K562 (cell line): ENCODE results near the gene TP73. TPM values are rescaled to one million over a fixed set of nuclear protein-coding genes. Genes with fewer than 3 reads are reported as not detected.

Source experiments
- BCLAF1 ChIP-seq, 2 experiments: fragments of 450-650 bp in 1 of 2; IDR thresholded peaks; 2 replicates each; pipeline ENCODE4 v1.6.1; 2011 to 2017; ENCODE audit warnings: low read depth in 2 of 2, antibody characterized with exemption in 1 of 2, borderline replicate concordance in 1 of 2, low read length in 1 of 2, mild to moderate bottlenecking in 1 of 2, mixed read lengths in 1 of 2; ENCODE audit not compliant: control insufficient read depth in 1 of 2
- BDP1 ChIP-seq: IDR thresholded peaks from 3 replicates; pipeline ENCODE4 v1.6.1; 2011; ENCODE audit not compliant: insufficient read length, insufficient read depth
- COPS2 ChIP-seq: fragments of 450-650 bp; conservative IDR thresholded peaks from 2 replicates; pipeline ENCODE4 v1.6.1; 2016; ENCODE audit warnings: mild to moderate bottlenecking, moderate library complexity
- DLX4 ChIP-seq: fragments of 250-450 bp; sonication (Bioruptor Pico); IDR thresholded peaks from 2 replicates; pipeline ENCODE4 v1.6.1; 2021; ENCODE audit warnings: mild to moderate bottlenecking
- GTF2F1 ChIP-seq: IDR thresholded peaks from 2 replicates; pipeline ENCODE4 v1.6.1; 2011; ENCODE audit warnings: low read depth, low read length, improper control_type of control experiment
- HSF4 ChIP-seq: fragments of 250-450 bp; sonication (Bioruptor Pico); IDR thresholded peaks from 2 replicates; pipeline ENCODE4 v2.1.2; 2022; ENCODE audit warnings: mild to moderate bottlenecking, moderate library complexity, borderline replicate concordance
- MYNN ChIP-seq, 2 experiments: sonication (generic); formaldehyde crosslinking in 1 of 2; IDR thresholded peaks; 2 replicates each; pipeline versions ENCODE4 v1.5.0 to v1.6.1; 2016 to 2020; ENCODE audit warnings: antibody characterized with exemption in 1 of 2, missing genetic modification reagents in 1 of 2
- NCOA6 ChIP-seq: fragments of 450-650 bp; IDR thresholded peaks from 2 replicates; pipeline ENCODE4 v1.6.1; 2017; ENCODE audit warnings: mild to moderate bottlenecking
- NRF1 ChIP-seq, 2 experiments: fragments of 450-650 bp; IDR thresholded peaks in 1 of 2; conservative IDR thresholded peaks in 1 of 2; 2 replicates each; pipeline ENCODE4 v1.6.1; 2014; ENCODE audit warnings: mild to moderate bottlenecking in 2 of 2
- NUFIP1 ChIP-seq: fragments of 450-650 bp; IDR thresholded peaks from 2 replicates; pipeline ENCODE4 v1.6.1; 2018; ENCODE audit not compliant: partially characterized antibody
- OTX1 ChIP-seq: fragments of 450-650 bp; formaldehyde crosslinking; IDR thresholded peaks from 2 replicates; pipeline ENCODE4 v1.4.0; 2022; ENCODE audit warnings: mild to moderate bottlenecking
- SAP30 ChIP-seq: fragments of 200-600 bp; sonication (generic); IDR thresholded peaks from 2 replicates; pipeline ENCODE4 v1.6.1; 2012; ENCODE audit warnings: borderline replicate concordance, low read depth, mild to moderate bottlenecking, moderate library complexity, low read length, control low read depth, inconsistent platforms; ENCODE audit not compliant: insufficient read depth, poor library complexity, severe bottlenecking
- SNIP1 ChIP-seq: fragments of 450-650 bp; IDR thresholded peaks from 2 replicates; pipeline ENCODE4 v1.7.1; 2017; ENCODE audit warnings: low read depth, mild to moderate bottlenecking
- ZNF12 ChIP-seq: sonication (generic); formaldehyde crosslinking; IDR thresholded peaks from 2 replicates; pipeline ENCODE4 v1.4.0; 2020; ENCODE audit warnings: mild to moderate bottlenecking, missing genetic modification reagents
- ZNF174 ChIP-seq: fragments of 250-450 bp; sonication (Bioruptor Pico); IDR thresholded peaks from 2 replicates; pipeline ENCODE4 v1.4.0; 2020; ENCODE audit warnings: mild to moderate bottlenecking
- polyA plus RNA-seq, 8 experiments: library from polyadenylated mRNA; depleted of rRNA in 4 of 8; stranded (reverse) in 5 of 8; unstranded in 3 of 8; fragments of >200 nt; fragmentation: Nextera tagmentation in 2 of 8; fragmentation: Illumina TruSeq in 1 of 8; extraction: Ambion mirVana in 2 of 8; extraction: Trizol in 1 of 8; gene quantifications; 2 replicates each; pipeline versions ENCODE4 v1.2.1 to v1.2.3, GENCODE V29; 2011 to 2014; ENCODE audit warnings: inconsistent platforms in 1 of 8, missing spikeins in 1 of 8
- total RNA-seq, 7 experiments: library from RNA; depleted of rRNA in 6 of 7; stranded (reverse); fragments of >200 nt in 6 of 7; fragmentation: Illumina TruSeq in 2 of 7; extraction: Trizol in 2 of 7; gene quantifications; 2 replicates each; pipeline versions ENCODE4 v1.2.1 to v1.2.3, GENCODE V29; 2011 to 2021; ENCODE audit warnings: low replicate concordance in 1 of 7
- TF ChIP-seq, protein P1 (sequence below): fragments of 250-450 bp; sonication (Bioruptor Pico); IDR thresholded peaks from 2 replicates; pipeline ENCODE4 v1.5.0; 2021
- TF ChIP-seq, protein P2 (sequence below), 2 experiments: fragments of 450-650 bp; conservative IDR thresholded peaks; 2 replicates each; pipeline ENCODE4 v1.6.1; 2017; ENCODE audit warnings: mild to moderate bottlenecking in 2 of 2, moderate library complexity in 2 of 2
- TF ChIP-seq, protein P3 (sequence below), 3 experiments: fragments of 200-800 bp in 1 of 3; sonication (Bioruptor generic) in 1 of 3; sonication (generic) in 1 of 3; formaldehyde crosslinking in 1 of 3; IDR thresholded peaks; 2 replicates each; pipeline versions ENCODE4 v1.6.1 to v1.8.0; 2016 to 2022; ENCODE audit warnings: mild to moderate bottlenecking in 2 of 3, missing compliant biosample characterization in 2 of 3, missing genetic modification characterization in 2 of 3, missing genetic modification reagents in 1 of 3

Gene TP73
- total and polyA plus RNA-seq, 9 of the 15 experiments (the other 6 are each of a cell fraction or from before 2014, with no cell fraction given) = 0.07 to 1.6 (median 0.40) TPM; not detected in 2

GRCh38 chr1:3774946-3775489 lies 122.7 kb downstream of the TP73 start (continued):
- TF ChIP-seq SAP30 = no peak
- TF ChIP-seq, protein P1, sequence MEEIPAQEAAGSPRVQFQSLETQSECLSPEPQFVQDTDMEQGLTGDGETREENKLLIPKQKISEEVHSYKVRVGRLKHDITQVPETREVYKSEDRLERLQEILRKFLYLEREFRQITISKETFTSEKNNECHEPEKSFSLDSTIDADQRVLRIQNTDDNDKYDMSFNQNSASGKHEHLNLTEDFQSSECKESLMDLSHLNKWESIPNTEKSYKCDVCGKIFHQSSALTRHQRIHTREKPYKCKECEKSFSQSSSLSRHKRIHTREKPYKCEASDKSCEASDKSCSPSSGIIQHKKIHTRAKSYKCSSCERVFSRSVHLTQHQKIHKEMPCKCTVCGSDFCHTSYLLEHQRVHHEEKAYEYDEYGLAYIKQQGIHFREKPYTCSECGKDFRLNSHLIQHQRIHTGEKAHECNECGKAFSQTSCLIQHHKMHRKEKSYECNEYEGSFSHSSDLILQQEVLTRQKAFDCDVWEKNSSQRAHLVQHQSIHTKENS (CRISPR knock-in tag) = no peak
- TF ChIP-seq NCOA6 = no peak
- peak; percentile 93 for TF ChIP-seq MYNN (IDR thresholded peaks at IDR 0.05)
- TF ChIP-seq MYNN (CRISPR knock-in tag; IDR thresholded peaks at IDR 0.05) = no peak
- no peak for TF ChIP-seq NRF1 (conservative IDR thresholded peaks at IDR 0.05 in 1 of 2, IDR thresholded peaks at IDR 0.05 in 1 of 2)
- no peak; the same call in 1 of the 2 replicates for TF ChIP-seq ZNF12 (CRISPR knock-in tag)
- TF ChIP-seq, protein P2, sequence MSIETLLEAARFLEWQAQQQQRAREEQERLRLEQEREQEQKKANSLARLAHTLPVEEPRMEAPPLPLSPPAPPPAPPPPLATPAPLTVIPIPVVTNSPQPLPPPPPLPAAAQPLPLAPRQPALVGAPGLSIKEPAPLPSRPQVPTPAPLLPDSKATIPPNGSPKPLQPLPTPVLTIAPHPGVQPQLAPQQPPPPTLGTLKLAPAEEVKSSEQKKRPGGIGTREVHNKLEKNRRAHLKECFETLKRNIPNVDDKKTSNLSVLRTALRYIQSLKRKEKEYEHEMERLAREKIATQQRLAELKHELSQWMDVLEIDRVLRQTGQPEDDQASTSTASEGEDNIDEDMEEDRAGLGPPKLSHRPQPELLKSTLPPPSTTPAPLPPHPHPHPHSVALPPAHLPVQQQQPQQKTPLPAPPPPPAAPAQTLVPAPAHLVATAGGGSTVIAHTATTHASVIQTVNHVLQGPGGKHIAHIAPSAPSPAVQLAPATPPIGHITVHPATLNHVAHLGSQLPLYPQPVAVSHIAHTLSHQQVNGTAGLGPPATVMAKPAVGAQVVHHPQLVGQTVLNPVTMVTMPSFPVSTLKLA (conservative IDR thresholded peaks at IDR 0.05) = peak; percentile 43 to 76; a peak in 3 of 4 replicates
- TF ChIP-seq, protein P3, sequence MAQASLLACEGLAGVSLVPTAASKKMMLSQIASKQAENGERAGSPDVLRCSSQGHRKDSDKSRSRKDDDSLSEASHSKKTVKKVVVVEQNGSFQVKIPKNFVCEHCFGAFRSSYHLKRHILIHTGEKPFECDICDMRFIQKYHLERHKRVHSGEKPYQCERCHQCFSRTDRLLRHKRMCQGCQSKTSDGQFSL (CRISPR knock-in tag; IDR thresholded peaks at IDR 0.05) = 0 out of 2 replicates have a peak, but pooled peaks have one; percentile 20
- TF ChIP-seq, protein P3 (tag; IDR thresholded peaks at IDR 0.05) = no peak
- TF ChIP-seq OTX1 (CRISPR knock-in tag) = no peak
- no peak for TF ChIP-seq DLX4
- no peak for TF ChIP-seq GTF2F1
- TF ChIP-seq BDP1 = no peak
- TF ChIP-seq NUFIP1 = no peak
- TF ChIP-seq BCLAF1 (IDR thresholded peaks at IDR 0.05; ENCODE audit: borderline replicate concordance in 1 of 2, control insufficient read depth in 1 of 2, low read depth in 2 of 2, low read length in 1 of 2) = no peak
- TF ChIP-seq HSF4 (CRISPR knock-in tag) = no peak
- TF ChIP-seq COPS2 = no peak
- no peak for TF ChIP-seq SNIP1
- TF ChIP-seq ZNF174 (CRISPR knock-in tag) = no peak
